Measurements from ENCODE around the gene WDR76.

WDR76 gene

DNA sequence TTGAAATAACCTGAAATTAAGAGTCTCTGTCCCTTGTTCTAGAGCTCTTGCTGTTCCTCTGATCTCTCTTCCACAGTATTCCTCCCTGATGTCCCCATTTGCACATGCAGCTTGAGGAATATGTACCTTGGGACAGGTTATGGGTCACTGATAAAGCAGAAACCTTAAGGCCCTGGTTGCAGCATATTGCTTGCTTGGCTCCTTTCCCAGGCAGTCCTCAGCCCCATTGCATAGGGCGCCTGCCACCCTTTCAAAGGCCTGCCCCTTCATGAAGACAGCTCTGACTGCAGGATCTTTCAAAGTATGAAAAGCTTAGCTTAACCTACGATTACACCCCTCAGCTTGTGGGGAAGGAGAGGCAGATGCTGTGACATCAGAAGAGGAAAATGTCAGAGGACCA lies 51.6 kb downstream of the WDR76 start:
- no peak for DNase-seq (ENCODE audit: low read depth)

DNA sequence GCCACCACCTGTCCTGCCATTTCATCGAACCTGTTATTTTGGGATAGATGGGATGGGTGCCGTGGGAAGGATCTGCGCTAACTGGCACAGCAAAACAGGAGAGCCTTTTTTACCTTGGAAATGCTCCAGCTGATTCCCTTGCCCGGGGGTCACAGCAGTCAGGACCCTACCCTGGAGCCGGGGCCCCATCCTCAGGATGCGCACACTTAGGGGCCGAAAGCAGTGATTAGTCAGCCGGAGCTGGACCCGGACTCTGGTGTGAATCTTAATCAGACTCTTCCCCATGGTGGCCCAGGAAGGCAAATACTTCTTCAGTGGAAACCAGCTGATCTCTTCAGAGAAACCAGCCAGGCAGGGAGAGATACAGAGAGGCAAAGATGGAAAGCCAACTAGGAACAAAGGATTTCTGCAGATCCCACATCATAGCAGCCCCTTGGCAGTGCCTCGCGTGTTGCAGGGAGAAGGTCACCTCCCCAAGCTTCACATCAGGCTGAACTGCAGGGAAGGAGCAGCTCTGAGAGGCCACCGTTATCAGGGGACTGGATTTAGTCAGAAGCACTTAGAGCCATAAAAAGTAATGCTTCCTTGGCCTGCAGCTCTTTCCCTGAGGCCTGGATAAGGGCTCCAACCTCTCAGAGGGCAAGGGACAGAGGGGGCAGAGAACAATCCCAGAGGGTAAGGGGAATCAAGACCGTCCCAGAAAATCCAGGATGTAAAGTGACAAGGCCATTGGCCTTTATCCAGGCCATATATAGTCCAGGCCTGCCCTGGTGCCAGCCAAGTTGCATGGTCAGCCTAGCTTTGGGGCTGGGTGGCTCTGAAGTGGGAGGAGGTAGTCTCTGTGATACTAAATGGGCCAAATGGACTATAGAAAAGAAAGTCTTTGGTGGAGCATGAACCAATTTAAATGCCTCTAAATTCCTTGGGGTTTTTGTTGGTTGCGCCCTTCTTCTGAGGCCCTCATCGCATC lies 52.9 kb downstream of the WDR76 start:
- DNase-seq (ENCODE audit: low read depth), result no peak

DNA sequence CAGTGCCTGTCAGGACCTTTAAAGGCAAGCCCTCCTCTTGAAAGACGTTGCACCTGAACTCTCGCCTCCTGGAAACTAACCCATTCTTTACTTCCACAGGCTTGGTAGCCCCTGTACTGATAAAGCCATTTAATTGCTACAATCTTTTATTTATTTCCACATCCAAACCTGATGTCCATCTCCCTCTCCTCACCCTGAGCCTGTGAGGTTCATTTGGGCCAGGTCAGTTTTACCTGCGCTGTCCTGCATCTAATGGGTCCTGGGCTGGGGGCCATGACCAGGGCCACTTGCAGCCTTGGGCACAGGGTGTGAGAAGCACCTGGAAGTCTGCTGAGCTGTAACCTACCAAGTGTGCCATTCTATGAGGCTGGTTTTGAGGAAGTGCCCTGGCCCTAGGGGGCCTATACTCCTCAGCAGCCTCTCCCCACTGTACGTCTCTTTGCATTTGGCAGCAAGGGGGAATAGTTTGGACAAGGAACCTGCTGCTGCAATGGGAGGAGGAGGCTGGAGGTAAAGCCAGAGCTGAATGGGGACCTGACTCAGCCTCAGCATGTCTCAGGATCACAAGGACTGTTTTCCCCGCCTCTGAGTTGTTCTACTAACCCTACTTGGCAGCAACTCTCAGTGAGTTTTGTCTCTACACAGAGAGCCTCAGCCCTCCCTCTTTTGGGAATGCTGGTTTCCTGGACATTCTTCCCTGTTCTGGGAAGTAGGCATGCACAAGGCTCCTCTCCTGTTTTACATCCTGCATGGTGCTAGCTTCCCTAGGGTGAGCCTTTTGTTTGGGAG lies 53.8 kb downstream of the WDR76 start:
- DNase-seq (ENCODE audit: low read depth), result no peak

DNA sequence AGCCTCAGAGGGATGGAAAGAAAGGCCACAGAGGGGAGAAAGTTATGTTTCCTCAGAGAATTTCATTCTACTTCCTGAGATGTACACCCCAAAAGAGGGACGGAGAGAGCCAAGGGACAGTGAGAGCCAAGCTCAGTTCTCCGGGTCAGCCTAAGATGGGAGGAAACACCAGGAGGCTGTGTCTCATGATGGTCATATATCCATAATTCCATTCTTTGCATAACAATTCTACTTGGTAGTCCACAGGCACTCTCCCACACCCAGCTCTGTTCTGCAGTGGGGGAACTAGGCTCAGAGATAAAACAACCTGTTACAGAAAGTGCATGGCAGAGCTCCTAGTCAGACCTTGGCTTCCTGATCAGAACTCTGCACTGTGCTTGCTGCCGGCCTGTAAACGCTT lies 54.4 kb downstream of the WDR76 start:
- no peak for DNase-seq (ENCODE audit: low read depth)

DNA sequence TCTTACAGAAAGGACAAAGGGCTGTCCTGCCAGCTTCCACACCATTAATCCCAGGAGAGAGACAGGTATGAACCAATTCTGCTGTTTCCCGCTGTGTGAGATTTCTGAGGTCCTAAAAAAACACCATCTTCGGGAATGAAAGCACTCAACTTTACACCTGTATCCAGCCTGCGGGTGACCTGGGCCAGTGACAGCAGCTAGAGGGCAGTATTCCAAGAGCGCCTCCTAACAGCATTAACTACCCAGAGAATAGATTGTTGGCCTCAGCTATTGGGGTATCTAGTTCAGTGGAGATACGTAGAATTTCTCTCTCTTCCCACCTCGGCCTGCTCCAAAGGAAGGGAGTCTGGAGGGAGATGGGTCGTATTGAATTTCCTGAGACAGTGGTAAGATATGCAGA lies 55.1 kb downstream of the WDR76 start:
- no peak for DNase-seq (ENCODE audit: low read depth)

DNA sequence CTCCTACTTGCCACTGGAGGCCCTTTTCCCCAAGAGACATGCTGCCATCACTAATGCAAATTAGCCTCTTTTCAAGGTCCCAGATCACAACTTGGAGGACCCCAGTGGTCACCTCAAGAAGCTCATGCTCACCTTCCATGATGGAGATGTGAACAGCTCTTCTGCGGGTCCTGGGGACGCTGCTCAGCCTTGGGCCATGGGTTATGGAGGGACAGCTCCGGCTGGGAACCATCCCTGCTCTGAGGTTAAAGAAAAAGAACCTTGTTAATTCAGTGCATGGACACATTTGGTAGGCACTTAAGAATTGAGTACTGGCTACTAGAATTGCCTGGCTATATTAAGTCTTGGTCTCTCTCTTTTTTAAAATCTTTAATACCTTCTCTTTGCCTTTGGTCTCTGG lies 56.8 kb downstream of the WDR76 start:
- DNase-seq (ENCODE audit: low read depth), result no peak

DNA sequence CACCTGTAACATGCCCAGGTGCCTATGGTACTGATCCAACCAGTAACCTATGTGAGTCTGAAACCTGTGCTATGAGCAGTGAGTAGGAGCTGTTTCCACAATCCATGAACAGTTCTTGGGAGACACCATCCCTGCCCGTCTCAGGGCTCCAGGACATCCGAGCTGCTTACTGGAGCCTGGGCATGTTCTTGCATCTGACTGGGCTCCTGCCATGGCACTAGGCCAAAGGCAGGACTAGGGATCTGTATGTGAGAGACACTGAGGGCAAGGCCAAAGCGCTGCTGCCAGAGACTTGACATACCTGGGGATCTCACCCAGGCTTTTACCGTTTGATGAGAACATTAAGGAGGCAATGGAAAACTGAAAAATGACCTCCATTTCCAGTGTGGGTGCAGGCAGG lies 59.8 kb downstream of the WDR76 start:
- no peak for DNase-seq (ENCODE audit: low read depth)

DNA sequence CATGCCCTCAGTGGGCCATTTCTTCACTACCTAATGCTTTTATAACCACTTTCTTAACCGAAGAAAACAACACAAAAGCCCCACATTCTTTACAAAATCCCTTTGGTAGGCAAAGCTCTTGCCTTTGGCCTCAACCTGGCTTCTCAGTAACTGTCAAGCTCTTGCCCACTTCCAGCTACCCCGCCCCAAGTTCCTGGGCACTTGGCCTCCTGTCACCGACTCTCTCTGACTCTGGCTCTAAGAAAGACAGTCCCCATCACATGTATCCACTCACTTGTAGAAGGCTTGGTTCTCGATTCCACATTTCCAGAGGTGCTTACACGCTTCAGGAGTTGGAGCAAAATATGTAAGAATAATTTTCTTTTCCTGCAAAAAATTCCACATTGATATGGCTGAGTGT lies 61.1 kb downstream of the WDR76 start:
- DNase-seq (ENCODE audit: low read depth), result no peak

DNA sequence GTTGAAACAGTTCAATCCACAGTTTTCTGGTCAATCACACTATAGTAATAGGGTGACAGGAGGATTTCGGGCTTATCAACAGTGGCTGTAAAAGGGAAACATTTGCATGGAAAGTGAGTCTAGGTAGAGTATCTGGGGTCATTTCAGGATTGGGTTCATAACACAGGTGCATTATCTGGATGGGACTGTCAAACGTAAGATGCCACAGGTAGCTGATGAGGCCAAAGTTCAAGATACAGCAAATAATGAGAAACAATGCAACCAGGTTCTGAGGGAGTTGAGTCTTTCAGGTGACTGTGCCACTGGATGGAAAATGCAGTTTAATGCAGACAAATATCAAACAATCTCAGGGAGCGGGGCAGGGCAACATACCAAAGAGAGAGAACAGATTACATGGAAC lies 62.2 kb downstream of the WDR76 start:
- no peak for DNase-seq (ENCODE audit: low read depth)

DNA sequence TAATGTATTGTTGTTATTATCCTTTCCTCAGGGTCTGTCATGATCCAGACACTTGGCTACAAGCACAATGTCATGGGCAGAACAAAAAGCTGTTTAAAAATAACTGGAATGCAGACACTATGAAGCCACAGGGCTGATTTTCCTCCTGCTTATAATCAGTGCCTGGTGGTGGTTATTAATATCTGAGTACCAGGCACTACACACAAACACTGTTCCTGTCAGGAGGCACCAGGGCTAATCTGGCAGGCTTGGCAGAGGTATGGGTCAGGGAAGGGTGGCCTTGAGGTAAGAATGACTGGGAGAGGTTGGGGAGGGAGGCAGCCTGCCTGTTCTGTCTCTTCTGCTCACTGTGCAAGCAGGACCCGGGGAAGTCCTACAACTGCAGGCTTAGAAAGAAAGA lies 67.2 kb downstream of the WDR76 start:
- DNase-seq (ENCODE audit: low read depth), result no peak

DNA sequence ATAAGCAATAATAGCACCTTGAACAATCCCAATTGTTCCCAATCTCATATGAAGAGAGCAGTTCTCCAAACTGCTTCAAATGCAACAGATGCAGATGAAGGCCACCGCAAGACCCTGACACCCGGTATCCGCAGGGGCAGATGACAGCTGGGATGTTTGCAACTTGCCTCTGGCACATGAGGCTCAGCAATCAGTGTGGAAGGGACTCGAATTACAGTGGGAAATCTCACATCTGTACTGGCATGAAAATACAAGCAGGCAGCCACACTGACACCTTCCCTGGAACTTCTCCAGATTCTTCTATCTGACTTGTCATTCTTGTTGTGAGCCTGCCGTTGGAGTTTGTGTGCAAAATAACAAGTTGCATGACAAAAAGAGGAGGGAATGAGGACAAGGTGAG lies 68.8 kb downstream of the WDR76 start:
- no peak for DNase-seq (ENCODE audit: low read depth)

DNA sequence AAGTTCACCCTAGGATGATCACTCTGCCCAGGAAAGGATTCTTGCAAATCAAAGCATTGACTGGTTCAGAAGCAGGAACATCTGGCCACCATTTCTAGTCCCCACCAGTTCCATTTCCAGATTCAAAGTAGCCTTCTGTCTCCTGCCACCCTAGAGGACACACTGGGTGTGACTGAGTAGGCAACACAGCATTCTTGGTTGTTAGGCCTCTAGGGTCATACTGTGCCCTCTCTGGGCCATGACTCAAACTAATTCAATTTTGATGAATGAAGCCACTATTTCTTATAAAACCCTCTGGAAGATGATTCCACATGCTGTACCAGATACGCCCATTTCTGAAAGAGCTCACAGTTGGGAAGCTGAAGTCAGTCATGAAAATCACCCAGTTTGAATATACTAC lies 69.7 kb downstream of the WDR76 start:
- no peak for DNase-seq (ENCODE audit: low read depth)

DNA sequence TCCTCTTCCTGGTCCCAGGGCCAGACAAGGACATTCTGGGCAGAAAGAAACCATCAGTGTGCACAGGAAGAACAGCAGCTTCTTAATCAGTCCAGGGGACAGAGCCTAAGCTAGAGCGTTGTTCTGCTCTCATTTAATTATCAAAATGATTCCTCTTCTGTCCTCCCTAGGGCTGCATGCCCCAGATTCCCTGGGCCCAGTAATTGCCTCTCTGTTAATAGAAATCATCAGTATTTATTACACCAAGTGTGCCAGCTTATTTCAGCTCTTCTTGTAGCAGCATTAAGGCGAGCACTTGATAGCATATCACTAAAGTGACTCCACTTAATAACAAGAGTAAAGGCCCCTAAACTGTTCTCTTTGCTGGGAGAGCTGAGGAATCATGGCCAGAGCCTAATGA lies 72.1 kb downstream of the WDR76 start:
- DNase-seq (ENCODE audit: low read depth), result no peak

DNA sequence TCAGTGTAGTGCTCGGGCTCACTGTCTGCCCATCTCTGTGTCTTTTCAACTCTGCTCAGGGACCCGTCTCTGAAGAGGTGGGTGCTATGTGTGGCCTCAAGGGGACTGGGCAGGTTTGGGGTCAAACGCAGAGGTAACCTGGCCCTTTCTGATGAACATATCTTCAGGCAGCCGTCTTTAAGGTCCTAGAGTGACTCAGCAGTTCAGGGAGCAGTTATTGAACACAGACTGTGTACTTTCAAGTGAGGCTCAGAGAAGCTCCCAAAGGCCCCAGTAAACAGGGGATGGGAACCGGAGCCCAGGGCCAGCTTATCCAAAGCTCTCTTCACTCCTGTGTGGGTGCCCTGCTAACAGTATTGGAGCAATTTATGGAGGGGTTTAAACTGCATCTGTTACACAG lies 73.1 kb downstream of the WDR76 start:
- no peak for DNase-seq (ENCODE audit: low read depth)

DNA sequence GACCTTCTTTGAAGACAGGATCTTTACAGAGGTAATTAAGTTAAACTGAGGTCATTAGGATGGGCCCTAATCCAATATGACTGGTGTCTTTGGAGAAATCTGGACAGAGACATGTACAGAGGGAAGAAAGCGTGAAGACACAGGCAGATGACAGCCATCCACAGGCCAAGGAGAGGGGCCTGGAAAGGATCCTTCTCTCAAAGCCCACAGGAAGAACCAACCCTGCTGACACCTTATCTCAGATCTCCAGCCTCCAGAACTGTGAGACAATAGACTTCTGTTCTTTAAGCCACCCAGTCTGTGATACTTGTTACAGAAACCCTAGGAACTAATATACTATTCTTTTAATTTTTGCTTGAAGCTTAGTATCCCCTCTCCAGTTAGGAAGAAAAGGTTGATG lies 74.2 kb downstream of the WDR76 start:
- no peak for DNase-seq (ENCODE audit: low read depth)

DNA sequence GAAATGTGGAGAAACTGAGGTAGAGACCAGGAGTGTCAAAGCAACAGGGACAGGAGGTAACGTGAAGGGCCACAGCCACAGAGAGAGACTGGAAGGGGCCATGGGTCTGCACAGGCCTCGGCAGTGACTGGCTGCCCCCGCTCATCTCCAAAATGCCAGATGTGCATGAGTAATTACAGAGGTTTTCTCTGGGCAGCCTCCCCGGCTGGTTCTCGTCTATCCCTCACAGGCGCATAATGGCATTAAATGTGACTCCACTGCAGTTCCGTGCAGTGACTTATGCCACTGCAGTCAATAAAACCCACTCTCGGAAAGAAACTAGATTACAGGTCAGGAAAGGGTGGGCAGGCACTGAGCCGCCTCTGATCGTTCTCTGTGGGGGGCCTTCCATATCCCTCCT lies 74.7 kb downstream of the WDR76 start:
- DNase-seq (ENCODE audit: low read depth), result no peak

DNA sequence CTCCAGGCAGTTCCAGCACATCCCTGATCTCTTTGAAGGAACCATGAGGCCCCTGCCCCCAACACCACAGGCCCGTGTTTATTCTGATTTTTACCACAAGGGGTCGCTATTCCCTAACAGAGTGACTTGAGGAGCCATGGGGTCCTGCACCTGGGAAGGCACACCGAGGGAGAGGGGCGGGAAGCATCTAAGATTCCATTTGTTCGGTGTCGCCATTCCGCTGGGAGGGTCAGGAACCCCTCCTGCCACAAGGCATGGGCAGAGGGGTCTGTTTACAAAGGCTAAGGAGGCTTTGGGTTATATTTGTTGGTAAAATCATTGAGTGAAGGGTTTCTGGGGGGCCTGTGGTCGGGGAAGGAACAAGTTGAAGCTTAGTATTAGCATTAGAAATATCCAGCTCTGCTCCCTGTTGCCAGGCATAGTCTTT lies 77.1 kb downstream of the WDR76 start:
- DNase-seq (ENCODE audit: low read depth), result peak; percentile 18

DNA sequence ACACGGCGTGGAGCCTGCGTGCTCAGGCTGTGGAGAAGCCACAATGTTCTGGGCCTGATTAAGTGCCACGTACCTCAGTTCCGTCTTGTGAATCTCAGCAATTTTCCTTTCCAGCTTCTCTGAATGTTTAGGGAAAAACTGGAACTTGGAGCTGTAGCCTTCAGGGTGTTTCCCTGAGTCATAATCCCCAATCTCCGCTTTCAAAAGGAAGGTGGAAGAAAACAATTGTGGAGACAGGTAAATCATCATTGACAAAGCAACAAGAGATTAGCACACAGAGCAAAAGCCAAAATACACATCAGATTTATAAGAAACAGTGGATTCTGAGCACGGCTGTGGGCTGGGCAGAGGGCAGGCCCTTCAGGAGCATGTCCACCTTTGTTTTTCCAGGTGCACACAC lies 79.0 kb downstream of the WDR76 start:
- DNase-seq (ENCODE audit: low read depth), result no peak

DNA sequence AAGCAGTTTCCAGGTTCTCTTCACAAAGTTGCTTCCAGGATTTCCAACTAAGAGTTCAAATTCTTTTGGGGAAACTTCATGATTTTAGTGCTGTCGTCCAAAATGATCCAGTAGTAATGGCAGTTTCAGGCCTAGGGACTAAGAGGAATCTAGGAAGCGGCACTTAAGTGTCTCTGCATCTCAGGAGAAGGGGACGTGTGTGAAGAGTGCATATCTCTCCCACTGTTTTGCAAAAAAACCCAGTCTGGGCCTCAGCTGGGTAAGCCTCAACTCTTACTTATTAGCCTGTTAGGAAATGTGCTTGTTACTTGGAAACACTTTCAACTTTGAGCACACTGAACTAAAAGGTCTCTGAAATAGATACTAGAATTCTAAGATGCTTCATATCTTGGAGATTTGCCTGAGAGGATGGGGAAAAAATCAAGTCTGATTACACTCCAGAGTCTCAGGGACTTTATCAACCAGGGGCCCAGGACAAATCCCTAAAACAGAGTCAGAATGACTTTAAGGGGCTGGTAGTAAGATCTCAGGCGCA lies 81.8 kb downstream of the WDR76 start:
- DNase-seq (ENCODE audit: low read depth), result no peak

DNA sequence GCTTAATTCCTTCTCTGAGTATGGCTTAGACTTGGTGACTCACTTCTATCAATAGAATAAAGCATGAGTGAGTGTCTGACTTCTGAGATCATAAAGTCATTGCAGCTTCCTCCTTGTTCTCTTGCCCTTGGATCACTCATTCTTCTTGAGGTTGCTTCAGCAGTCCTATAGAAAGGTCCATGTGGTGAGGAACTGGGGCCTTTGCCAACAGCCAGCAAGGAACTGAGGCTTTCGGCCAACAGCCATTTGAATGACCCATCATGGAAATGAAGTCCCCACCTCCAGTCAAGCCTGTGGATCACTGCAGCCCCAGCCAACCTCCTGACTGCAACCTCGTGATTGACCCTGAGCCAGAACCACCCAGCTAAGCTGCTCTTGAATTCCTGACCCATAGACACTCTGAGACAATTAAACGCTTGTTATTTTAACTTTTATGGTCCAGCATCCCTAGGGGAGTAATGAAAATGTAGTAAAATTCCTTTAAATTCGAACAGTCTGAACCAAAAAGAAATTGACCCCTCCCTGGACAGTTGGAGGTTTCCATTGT lies 84.5 kb downstream of the WDR76 start:
- DNase-seq (ENCODE audit: low read depth), result no peak

DNA sequence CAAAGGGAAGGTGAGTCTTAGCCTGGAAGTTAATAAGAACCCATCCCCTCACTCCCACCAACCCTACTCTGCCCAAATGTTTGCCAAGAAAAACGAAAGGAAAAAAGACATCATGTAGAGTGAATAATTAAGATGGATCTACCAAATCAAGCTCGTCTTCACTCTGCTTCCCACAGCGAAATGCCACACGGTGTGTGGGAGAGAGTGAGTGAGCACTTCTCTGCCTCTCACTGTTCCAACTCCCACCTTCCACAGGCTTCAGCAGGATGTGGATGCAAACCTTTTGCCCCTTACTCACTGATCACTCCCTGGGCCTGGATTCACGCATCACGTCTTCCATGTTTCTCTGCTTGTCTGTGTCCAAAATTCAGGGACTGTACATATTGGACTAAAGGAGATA lies 85.4 kb downstream of the WDR76 start:
- DNase-seq (ENCODE audit: low read depth), result no peak

DNA sequence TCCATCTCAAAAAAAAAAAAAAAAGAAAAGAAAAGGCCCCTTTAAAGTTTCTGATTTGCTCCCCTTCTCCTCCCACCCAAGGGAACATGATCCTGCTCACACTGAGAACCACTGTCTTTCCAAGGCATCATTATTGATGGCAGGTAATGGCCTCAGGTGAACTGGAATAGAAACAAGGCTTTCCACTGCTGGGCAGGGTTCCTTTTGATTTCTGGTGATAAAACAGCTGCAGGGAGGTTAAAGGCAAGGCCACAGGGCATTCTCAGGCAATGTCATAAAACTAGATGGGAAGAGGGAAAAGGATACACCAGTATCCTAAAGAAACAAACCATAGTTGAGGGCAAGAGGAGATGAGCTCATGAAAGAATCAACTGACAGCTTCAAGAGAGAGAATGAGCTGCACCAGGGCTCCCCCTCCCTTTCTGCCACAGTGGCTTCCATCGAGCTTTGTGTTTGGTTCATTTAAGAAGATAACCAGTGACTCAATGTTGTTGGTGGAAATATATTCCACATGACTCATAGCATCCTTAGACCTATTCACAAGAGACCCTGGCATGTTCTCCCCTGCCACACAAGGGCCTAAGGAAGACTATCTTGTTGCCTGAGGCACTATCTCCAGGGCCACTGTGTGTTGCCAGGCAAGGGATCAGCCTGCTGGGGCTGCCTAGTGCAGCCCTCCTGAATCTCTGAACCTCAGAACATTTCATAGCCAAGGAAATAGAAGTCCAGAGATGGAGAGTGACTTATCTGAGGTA lies 86.4 kb downstream of the WDR76 start:
- no peak for DNase-seq (ENCODE audit: low read depth)

All from stimulated activated CD8-positive, alpha-beta memory T cell treated with anti-CD3 and anti-CD28 coated beads, Interleukin-7, amount 100 ng/mL, for 24 hours (primary cell).